Spinal cord (tissue), 10 donors: ENCODE results near the gene USP48. TPM values are rescaled to one million over a fixed set of nuclear protein-coding genes. Genes with fewer than 3 reads are reported as not detected.

ENCODE experiments used
- DNase-seq, 6 donors: peaks; one replicate each; pipeline versions ENCODE4 v3.0.0 to v3.0.0-alpha.2; 2013 to 2015; ENCODE audit warnings: low spot score in 6 of 6, low read depth in 4 of 6
- H3K27ac ChIP-seq: one replicate; pipeline ENCODE4 v1.5.1; 2013; ENCODE audit warnings: low read depth, low read length, control low read depth
- H3K27me3 ChIP-seq: one replicate; pipeline ENCODE4 v1.6.1; 2013; ENCODE audit warnings: low read length; ENCODE audit not compliant: control insufficient read depth, insufficient read depth
- H3K36me3 ChIP-seq: one replicate; pipeline ENCODE4 v1.6.1; 2013; ENCODE audit warnings: low read length; ENCODE audit not compliant: control insufficient read depth, insufficient read depth
- H3K4me1 ChIP-seq: one replicate; pipeline ENCODE4 v1.6.1; 2013; ENCODE audit warnings: low read length; ENCODE audit not compliant: control insufficient read depth, insufficient read depth
- H3K4me3 ChIP-seq: one replicate; pipeline ENCODE4 v1.5.1; 2013; ENCODE audit warnings: low read depth, low read length, control low read depth
- H3K9me3 ChIP-seq: one replicate; pipeline ENCODE4 v1.6.1; 2013; ENCODE audit warnings: low read length; ENCODE audit not compliant: control insufficient read depth, insufficient read depth
- WGBS: methylation state at CpG from one replicate; pipeline ENCODE4 v1.1.5; 2013; ENCODE audit warnings: missing lambda C conversion rate; ENCODE audit not compliant: insufficient coverage; 5-methylcytosine and 5-hydroxymethylcytosine counted together
- polyA plus RNA-seq, 2 donors: library from polyadenylated mRNA; unstranded; fragments of 120-200 nt; gene quantifications; one replicate each; pipeline ENCODE4 v1.2.1, GENCODE V29; 2013; ENCODE audit not compliant: insufficient read length in 2 of 2
- total RNA-seq, 2 donors: library from RNA; depleted of rRNA in 1 of 2; stranded (reverse); fragments of 120-200 nt in 1 of 2; fragments of >200 nt in 1 of 2; gene quantifications; one replicate each; pipeline versions ENCODE4 v1.2.3 to v1.2.4, GENCODE V29; 2013 to 2014
- donor health status: healthy.

USP48 gene
- total and polyA plus RNA-seq, 4 donors = 41.0 to 76.3 (median 61.9) TPM

DNA sequence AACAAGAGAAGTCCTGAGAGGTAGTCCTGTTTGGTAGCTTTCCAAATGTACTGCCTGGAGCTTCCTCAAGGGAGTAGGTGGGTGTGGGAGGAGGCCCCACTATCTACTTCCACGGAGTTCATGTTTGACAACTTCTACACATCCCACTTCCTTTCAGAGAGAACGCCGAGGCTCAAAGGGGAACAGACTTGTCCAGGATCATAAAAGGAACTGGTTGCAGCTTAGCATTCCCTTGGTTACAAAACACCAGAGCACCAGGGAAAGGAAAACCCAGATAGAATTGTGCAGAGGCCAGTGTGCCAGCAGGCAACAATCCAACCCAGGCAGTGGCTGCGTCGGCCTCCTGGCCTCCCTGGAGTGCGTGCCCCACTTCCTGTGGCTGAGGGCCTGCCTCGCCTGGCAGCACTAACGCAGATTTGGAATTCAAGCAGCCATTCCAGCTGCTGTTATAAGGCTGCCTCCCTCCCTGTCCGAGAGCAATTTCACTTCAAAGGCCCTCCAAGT is 109.6 kb downstream of the USP48 start:
- H3K27ac ChIP-seq = peak overlapping the region; percentile 50

GRCh38 chr1:21672478-21673276 is 110.3 kb downstream of the USP48 start:
- Histone ChIP-seq H3K36me3 (peaks cover 4% of the 10 kb centered on the region), H3K27ac (peak overlapping the region; percentile 50), H3K27me3 (peaks cover 24% of the 10 kb centered on the region), H3K4me1 (peaks cover 53% of the 10 kb centered on the region), H3K4me3 (no peak overlapping the region), H3K9me3 (no peaks in the 10 kb centered on the region)
- 68% methylated on average over 7 of the region's 10 CpGs for WGBS
- no peak for DNase-seq

More for the DNA sequence above, 109.6 kb downstream of the USP48 start:
- peak in 2 of 6 donors; percentile 47 to 67 for DNase-seq
- Histone ChIP-seq H3K4me1 (peaks cover 46% of the 10 kb centered on the region), H3K9me3 (no peaks in the 10 kb centered on the region), H3K36me3 (no peaks in the 10 kb centered on the region), H3K4me3 (no peak overlapping the region), H3K27me3 (peaks cover 17% of the 10 kb centered on the region)
- WGBS = 12% methylated on average over 7 of the region's 9 CpGs

DNA sequence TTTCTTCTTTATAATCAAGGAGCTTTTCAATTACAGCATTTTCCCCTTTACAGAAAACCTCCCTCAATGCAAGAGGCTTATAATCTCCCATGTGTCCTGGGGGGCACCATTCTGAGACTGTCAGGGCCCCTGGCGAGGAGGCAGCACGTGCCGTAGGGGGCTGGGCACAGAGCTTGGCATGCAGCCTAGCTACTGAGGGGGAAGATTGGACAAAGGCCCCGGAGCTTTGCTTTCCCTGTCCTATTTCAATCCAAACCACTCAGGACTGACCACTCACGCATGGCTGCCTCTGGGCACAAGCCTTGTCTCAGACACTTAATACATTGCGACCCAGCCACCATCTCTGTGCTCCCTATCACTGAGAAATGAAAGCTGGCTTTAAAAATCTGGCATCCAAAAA is 111.0 kb downstream of the USP48 start:
- Histone ChIP-seq H3K27ac (no peak overlapping the region), H3K27me3 (peaks cover 24% of the 10 kb centered on the region), H3K9me3 (no peaks in the 10 kb centered on the region), H3K4me1 (peaks cover 60% of the 10 kb centered on the region), H3K4me3 (no peak overlapping the region), H3K36me3 (peaks cover 7% of the 10 kb centered on the region)
- peak in 2 of 6 donors; percentile 61 to 73 for DNase-seq
- WGBS = 37% methylated on average over 2 of the region's 6 CpGs

DNA sequence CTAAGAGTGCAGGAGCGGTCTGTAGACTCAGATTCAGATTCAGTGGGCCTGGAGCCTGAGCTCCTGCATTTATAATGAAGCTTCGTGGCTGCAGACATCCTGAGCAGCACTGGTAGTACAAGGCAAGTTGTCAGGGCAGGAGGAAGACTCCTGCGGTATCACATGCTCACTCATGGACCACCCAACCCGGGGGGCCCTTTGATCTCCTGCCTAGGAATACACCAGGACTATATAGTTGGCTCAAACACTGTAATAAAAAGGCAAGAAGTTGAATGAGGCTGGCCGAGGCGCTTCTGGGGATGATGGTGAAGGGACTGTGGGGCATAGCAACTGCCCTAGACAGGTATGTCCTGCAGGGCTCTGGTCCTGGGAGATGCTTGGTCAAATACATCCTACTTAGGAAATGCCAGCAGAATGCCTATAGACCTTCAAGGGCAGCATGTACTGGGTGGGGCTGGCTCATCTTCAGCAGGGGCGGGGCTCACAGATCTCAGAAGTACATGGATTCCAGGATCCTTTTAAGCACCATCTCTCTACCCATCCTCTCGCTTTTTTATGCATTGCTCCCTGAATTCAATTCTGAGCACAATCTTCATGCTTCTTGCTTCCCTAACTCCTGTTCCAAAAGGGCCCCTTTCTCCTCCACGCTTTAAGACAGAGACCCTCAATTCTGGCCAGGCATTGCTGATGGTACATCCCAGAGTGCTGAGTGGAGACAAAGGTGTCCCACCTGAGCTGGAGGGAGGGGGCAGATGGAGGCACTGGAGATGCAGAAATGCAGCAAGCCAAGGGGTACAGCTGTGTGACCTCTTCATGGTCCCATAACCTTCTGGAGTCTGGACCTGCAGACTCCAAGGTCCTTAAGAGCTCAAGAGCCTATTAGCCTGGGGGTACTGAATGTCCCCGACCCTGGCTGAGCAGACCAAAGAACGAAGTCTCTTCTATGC is 111.7 kb downstream of the USP48 start:
- H3K4me3 ChIP-seq = no peak overlapping the region
- WGBS = 67% methylated on average over 8 of the region's 11 CpGs
- H3K36me3 ChIP-seq = peaks cover 7% of the 10 kb centered on the region
- no peak for DNase-seq
- peaks cover 67% of the 10 kb centered on the region for H3K4me1 ChIP-seq
- no peaks in the 10 kb centered on the region for H3K9me3 ChIP-seq
- no peak overlapping the region for H3K27ac ChIP-seq
- peaks cover 24% of the 10 kb centered on the region for H3K27me3 ChIP-seq

GRCh38 chr1:21670059-21670881 is 112.7 kb downstream of the USP48 start:
- Histone ChIP-seq H3K27me3 (peaks cover 24% of the 10 kb centered on the region), H3K27ac (no peak overlapping the region), H3K4me3 (no peak overlapping the region), H3K4me1 (peaks cover 75% of the 10 kb centered on the region), H3K9me3 (no peaks in the 10 kb centered on the region), H3K36me3 (peaks cover 7% of the 10 kb centered on the region)
- DNase-seq = no peak
- WGBS = 62% methylated on average over 10 of the region's 16 CpGs

DNA sequence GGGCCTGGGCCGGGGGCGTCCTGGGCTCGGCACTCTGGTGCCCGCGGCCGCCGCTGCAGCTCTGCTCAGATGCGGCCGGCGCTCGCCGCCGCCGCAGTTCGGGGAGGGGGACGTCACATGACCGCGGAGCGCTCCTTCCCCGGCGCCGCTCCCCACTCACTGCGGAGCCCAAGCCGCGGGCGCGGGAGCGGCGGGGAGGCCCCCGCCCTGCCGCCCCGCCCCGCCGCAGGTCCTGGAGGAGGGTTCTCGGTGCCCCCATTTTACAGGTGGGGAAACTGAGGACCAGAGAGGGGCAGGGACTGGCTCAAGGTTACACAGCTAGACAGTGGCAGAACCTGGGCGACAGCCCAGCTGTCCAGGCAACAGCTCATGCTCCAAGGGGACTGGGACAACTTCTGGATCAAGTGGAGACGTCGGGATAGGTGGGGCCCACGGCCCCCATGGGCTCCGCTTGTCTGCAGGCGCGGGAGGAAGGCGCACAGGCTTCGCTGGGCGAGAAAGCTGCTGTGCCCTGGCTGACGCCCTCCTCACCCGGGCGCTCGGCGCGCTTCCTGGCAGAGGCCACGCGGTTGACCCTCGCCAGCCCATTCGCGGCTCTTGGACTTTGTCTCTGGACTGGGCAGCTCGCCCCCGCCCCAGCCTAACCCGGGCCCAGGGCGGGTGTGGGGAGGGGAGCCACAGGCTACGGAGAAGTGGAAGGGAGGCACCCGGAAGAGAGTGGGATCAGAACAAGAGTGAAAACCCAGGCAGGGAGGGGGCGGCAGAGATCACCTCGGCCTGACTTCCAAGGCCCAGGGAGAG is 113.5 kb downstream of the USP48 start, which contains the start of gene RAP1GAP:
Gene RAP1GAP (minus strand): TSS at position 100 of the 801 bp plus-strand sequence. CDS start 49,325 bp downstream, outside the sequence.
- Histone ChIP-seq H3K9me3 (no peaks in the 10 kb centered on the region), H3K4me3 (peak within 1 kb of the TSS; percentile 50), H3K27ac (no peak within 1 kb of the TSS), H3K36me3 (peaks cover 7% of the 10 kb centered on the region), H3K27me3 (peaks cover 24% of the 10 kb centered on the region), H3K4me1 (peaks cover 75% of the 10 kb centered on the region)
- peak in 2 of 6 donors; percentile 79 to 82 for DNase-seq
- WGBS = 1% methylated on average over 57 of the region's 64 CpGs

- WGBS = 0% methylated on average over 24 of the region's 25 CpGs
- no peak overlapping the region for H3K27ac ChIP-seq
- H3K4me1 ChIP-seq = peaks cover 78% of the 10 kb centered on the region
These were observed 114.0 kb downstream of the USP48 start for GRCh38 chr1:21668951-21669257.

GRCh38 chr1:21668232-21668950 is 114.6 kb downstream of the USP48 start:
- DNase-seq = peak in 1 of 6 donors; percentile 50
- H3K36me3 ChIP-seq = peaks cover 16% of the 10 kb centered on the region
- H3K9me3 ChIP-seq = no peaks in the 10 kb centered on the region
- H3K4me1 ChIP-seq = peaks cover 78% of the 10 kb centered on the region
- WGBS = 5% methylated on average over 29 of the region's 33 CpGs
- no peak overlapping the region for H3K27ac ChIP-seq
- peaks cover 24% of the 10 kb centered on the region for H3K27me3 ChIP-seq
- peak overlapping the region; percentile 50 for H3K4me3 ChIP-seq

More at GRCh38 chr1:21668951-21669257, 114.0 kb downstream of the USP48 start:
- Histone ChIP-seq H3K9me3 (no peaks in the 10 kb centered on the region), H3K4me3 (peak overlapping the region; percentile 50), H3K27me3 (peaks cover 24% of the 10 kb centered on the region), H3K36me3 (peaks cover 11% of the 10 kb centered on the region)
- DNase-seq = no peak
